H9 (cell line): ENCODE results near the gene HCFC2. TPM values are rescaled to one million over a fixed set of nuclear protein-coding genes. Genes with fewer than 3 reads are reported as not detected.

Experiments
- DNase-seq: peaks from one replicate; pipeline ENCODE4 v3.0.0-alpha.2; 2017
- H2AFZ ChIP-seq: one replicate; pipeline ENCODE4 v1.6.1; 2013; ENCODE audit warnings: mild to moderate bottlenecking, low read length, control low read depth, moderate library complexity
- H2AK5ac ChIP-seq: 2 replicates; pipeline ENCODE4 v1.6.1; 2013; ENCODE audit warnings: low read length, control low read depth, mixed read lengths; ENCODE audit not compliant: insufficient read length
- H2BK120ac ChIP-seq: one replicate; pipeline ENCODE4 v1.6.1; 2013; ENCODE audit warnings: low read depth, mild to moderate bottlenecking, low read length, control low read depth, inconsistent platforms; ENCODE audit not compliant: poor library complexity, severe bottlenecking
- H2BK12ac ChIP-seq: 2 replicates; pipeline ENCODE4 v1.6.1; 2013; ENCODE audit warnings: low read length, control low read depth, mixed read lengths, low read depth; ENCODE audit not compliant: insufficient read length
- H2BK15ac ChIP-seq: 2 replicates; pipeline ENCODE4 v1.6.1; 2013; ENCODE audit warnings: low read depth, low read length, control low read depth
- H2BK20ac ChIP-seq: one replicate; pipeline ENCODE4 v1.6.1; 2013; ENCODE audit warnings: low read depth, mild to moderate bottlenecking, low read length, control low read depth, inconsistent platforms; ENCODE audit not compliant: poor library complexity, severe bottlenecking
- H2BK5ac ChIP-seq: 2 replicates; pipeline ENCODE4 v1.6.1; 2013; ENCODE audit warnings: low read length, control low read depth, mixed read lengths; ENCODE audit not compliant: insufficient read length
- H3K14ac ChIP-seq: 2 replicates; pipeline ENCODE4 v1.6.1; 2013; ENCODE audit warnings: low read length, control low read depth; ENCODE audit not compliant: insufficient read depth
- H3K18ac ChIP-seq: 2 replicates; pipeline ENCODE4 v1.6.1; 2013; ENCODE audit warnings: low read depth, mild to moderate bottlenecking, mixed read lengths, low read length, control low read depth; ENCODE audit not compliant: insufficient read length
- H3K23ac ChIP-seq: 2 replicates; pipeline ENCODE4 v1.6.1; 2013; ENCODE audit warnings: low read length, control low read depth, mixed read lengths, low read depth; ENCODE audit not compliant: insufficient read length
- H3K23me2 ChIP-seq: 2 replicates; pipeline ENCODE4 v1.6.1; 2013; ENCODE audit warnings: low read depth, mild to moderate bottlenecking, mixed read lengths, low read length, control low read depth; ENCODE audit not compliant: insufficient read length, poor library complexity, severe bottlenecking
- H3K27ac ChIP-seq: 2 replicates; pipeline ENCODE4 v1.5.1; 2013; ENCODE audit warnings: low read length, control low read depth, mixed read lengths, low read depth; ENCODE audit not compliant: insufficient read length
- H3K27me3 ChIP-seq: 2 replicates; pipeline ENCODE4 v1.6.1; 2013; ENCODE audit warnings: low read length, control low read depth, inconsistent platforms; ENCODE audit not compliant: insufficient read depth
- H3K4ac ChIP-seq: 2 replicates; pipeline ENCODE4 v1.6.1; 2013; ENCODE audit warnings: low read depth, mild to moderate bottlenecking, control low read depth, inconsistent platforms, low read length, moderate library complexity
- H3K4me1 ChIP-seq: 2 replicates; pipeline ENCODE4 v1.6.1; 2013; ENCODE audit warnings: low read length, control low read depth, inconsistent platforms; ENCODE audit not compliant: insufficient read depth
- H3K4me2 ChIP-seq: 2 replicates; pipeline ENCODE4 v1.6.1; 2013; ENCODE audit warnings: low read length, control low read depth, mixed read lengths; ENCODE audit not compliant: insufficient read length, insufficient read depth
- H3K56ac ChIP-seq: 2 replicates; pipeline ENCODE4 v1.6.1; 2013; ENCODE audit warnings: low read depth, mild to moderate bottlenecking, mixed read lengths, low read length, control low read depth; ENCODE audit not compliant: insufficient read length
- H3K79me1 ChIP-seq: 2 replicates; pipeline ENCODE4 v1.6.1; 2013; ENCODE audit warnings: low read depth, mild to moderate bottlenecking, moderate library complexity, low read length, control low read depth, inconsistent platforms; ENCODE audit not compliant: insufficient read depth, poor library complexity, severe bottlenecking
- H3K79me2 ChIP-seq: 2 replicates; pipeline ENCODE4 v1.6.1; 2013; ENCODE audit warnings: low read length, control low read depth, inconsistent platforms; ENCODE audit not compliant: insufficient read depth
- H3K9ac ChIP-seq: 2 replicates; pipeline ENCODE4 v1.6.1; 2013; ENCODE audit warnings: low read length, control low read depth, mixed read lengths; ENCODE audit not compliant: insufficient read length; ENCODE audit errors: extremely low read depth
- H3K9me3 ChIP-seq: one replicate; pipeline ENCODE4 v1.6.1; 2013; ENCODE audit warnings: low read depth, low read length, inconsistent platforms; ENCODE audit not compliant: control insufficient read depth
- H3T11ph ChIP-seq: one replicate; pipeline ENCODE4 v1.6.1; 2013; ENCODE audit warnings: mild to moderate bottlenecking, low read length, control low read depth, inconsistent platforms
- H4K20me1 ChIP-seq: one replicate; pipeline ENCODE4 v1.6.1; 2013; ENCODE audit not compliant: control insufficient read depth, insufficient read length, insufficient read depth
- H4K5ac ChIP-seq: 2 replicates; pipeline ENCODE4 v1.6.1; 2013; ENCODE audit warnings: low read depth, mild to moderate bottlenecking, mixed read lengths, low read length, control low read depth; ENCODE audit not compliant: insufficient read length
- H4K8ac ChIP-seq: replicated peaks from 2 replicates; pipeline ENCODE4 v1.6.1; 2013; ENCODE audit warnings: low read length, control low read depth, mixed read lengths, low read depth; ENCODE audit not compliant: insufficient read length
- H4K91ac ChIP-seq: 2 replicates; pipeline ENCODE4 v1.6.1; 2013; ENCODE audit warnings: low read depth, mild to moderate bottlenecking, moderate library complexity, mixed read lengths, low read length, control low read depth; ENCODE audit not compliant: insufficient read length
- H3K27ac Mint-ChIP-seq, 3 experiments: 2 replicates in 2 of 3; 3 replicates in 1 of 3; pipeline ENCODE4 v1.8.0; 2020 to 2021; ENCODE audit warnings: mixed read lengths in 3 of 3, mild to moderate bottlenecking in 1 of 3, moderate library complexity in 1 of 3
- H3K27me3 Mint-ChIP-seq: 2 replicates; pipeline ENCODE4 v1.8.0; 2021; ENCODE audit warnings: low read depth, mild to moderate bottlenecking, moderate library complexity, mixed read lengths
- H3K36me3 Mint-ChIP-seq, 3 experiments: 2 replicates in 2 of 3; 3 replicates in 1 of 3; pipeline ENCODE4 v1.8.0; 2020 to 2021; ENCODE audit warnings: low read depth in 3 of 3, mixed read lengths in 3 of 3; ENCODE audit not compliant: insufficient read depth in 1 of 3
- H3K4me1 Mint-ChIP-seq, 2 experiments: 2 replicates each; pipeline ENCODE4 v1.8.0; 2020; ENCODE audit warnings: mixed read lengths in 2 of 2
- H3K4me3 Mint-ChIP-seq, 2 experiments: 2 replicates in 1 of 2; 3 replicates in 1 of 2; pipeline ENCODE4 v1.8.0; 2020 to 2021; ENCODE audit warnings: mild to moderate bottlenecking in 2 of 2, mixed read lengths in 2 of 2, moderate library complexity in 1 of 2
- H3K9me3 Mint-ChIP-seq, 2 experiments: 2 replicates in 1 of 2; 3 replicates in 1 of 2; pipeline ENCODE4 v1.8.0; 2020; ENCODE audit warnings: mild to moderate bottlenecking in 2 of 2, mixed read lengths in 2 of 2, moderate library complexity in 1 of 2
- CTCF ChIP-seq: fragments of 200-600 bp; sonication (generic); conservative IDR thresholded peaks from 3 replicates; pipeline ENCODE4 v1.8.0; 2021; ENCODE audit warnings: antibody characterized with exemption, mild to moderate bottlenecking
- WGBS: extraction: QIAGEN DNeasy Blood & Tissue Kit; methylation state at CpG from one replicate; pipeline ENCODE4 v1.1.7; 2013; ENCODE audit warnings: missing lambda C conversion rate, low lambda C conversion rate, mixed read lengths; ENCODE audit not compliant: insufficient read length; ENCODE audit errors: extremely low coverage; 5-methylcytosine and 5-hydroxymethylcytosine counted together
- total RNA-seq: library from RNA; stranded (reverse); gene quantifications from 2 replicates; pipeline ENCODE4 v1.2.1, GENCODE V29; 2021

The HCFC2 gene
- total RNA-seq, 1 experiment from 2014 or later, result 1.9 TPM

GRCh38 chr12:104090685-104091084 is 26.4 kb downstream of the HCFC2 start:
- Histone ChIP-seq H3K23me2 (no peaks in the 10 kb centered on the region), H4K20me1 (no peaks in the 10 kb centered on the region), H3T11ph (no peak overlapping the region), H3K79me1 (no peaks in the 10 kb centered on the region), H3K9me3 (no peaks in the 10 kb centered on the region), H2BK15ac (no peak overlapping the region), H2AK5ac (no peak overlapping the region), H3K79me2 (no peaks in the 10 kb centered on the region), H3K18ac (no peak overlapping the region), H3K27ac (no peak overlapping the region), H3K9ac (no peak overlapping the region), H3K4me1 (no peaks in the 10 kb centered on the region), H2BK12ac (no peak overlapping the region), H4K5ac (no peak overlapping the region), H2BK5ac (no peak overlapping the region), H3K14ac (no peak overlapping the region), H2AFZ (no peak overlapping the region), H3K4ac (no peak overlapping the region), H2BK20ac (no peak overlapping the region), H4K8ac (no peak overlapping the region), H4K91ac (no peak overlapping the region), H3K4me2 (no peak overlapping the region), H3K56ac (no peak overlapping the region), H3K23ac (no peak overlapping the region), H2BK120ac (no peak overlapping the region), H3K27me3 (no peaks in the 10 kb centered on the region)
- Mint-ChIP-seq H3K27me3 (no peaks in the 10 kb centered on the region), H3K9me3 (no peaks in the 10 kb centered on the region), H3K4me3 (no peak overlapping the region), H3K4me1 (peaks cover 8 to 11% of the 10 kb centered on the region in 2 experiments; a peak in 3 of 4 replicates), H3K36me3 (no peaks in the 10 kb centered on the region), H3K27ac (no peak overlapping the region)
- no peak for DNase-seq
- TF ChIP-seq CTCF, result no peak
- WGBS, result no CpG with 5 or more reads among the region's 1 CpG
